ENCODE results near the gene TMEM164.

TMEM164 gene

GRCh38 chrX:110180928-110181310 lies 178.0 kb downstream of the TMEM164 start:
- no peak overlapping the region for H3K27ac ChIP-seq
- TF ChIP-seq CTCF (conservative IDR thresholded peaks at IDR 0.05): no peak

DNA sequence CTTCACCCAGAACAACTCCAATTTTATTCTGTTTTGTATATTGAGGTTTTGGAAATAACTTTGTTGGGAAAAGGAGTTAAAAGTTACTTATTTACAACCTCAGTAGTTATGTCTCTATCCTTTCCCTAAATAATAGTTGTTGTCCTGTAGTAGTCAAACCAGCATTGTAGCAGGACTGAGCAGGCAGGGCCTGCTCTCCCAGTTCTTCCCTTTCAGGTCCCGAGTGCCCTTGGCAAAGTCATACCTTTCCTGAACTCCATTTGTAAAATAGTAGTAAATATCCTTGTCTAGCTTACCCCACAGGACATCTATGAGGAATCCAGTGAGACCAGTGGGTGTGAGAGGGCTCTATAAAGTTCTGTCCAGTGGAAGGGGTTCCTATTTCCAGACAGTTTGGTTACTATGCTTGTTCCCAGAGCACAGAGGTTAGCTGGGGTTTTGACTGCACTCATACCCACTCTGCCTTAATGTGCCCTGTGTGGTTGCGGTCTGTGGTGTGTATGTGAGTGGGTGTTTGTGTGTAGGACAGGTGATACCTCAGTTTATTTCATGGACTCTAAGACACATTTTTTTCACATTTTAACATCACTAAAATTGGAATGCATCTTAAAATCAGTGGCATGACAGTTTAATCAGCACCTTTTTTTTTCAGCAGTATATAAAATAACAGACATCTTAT lies 178.7 kb downstream of the TMEM164 start:
- no peak overlapping the region for H3K27ac ChIP-seq

DNA sequence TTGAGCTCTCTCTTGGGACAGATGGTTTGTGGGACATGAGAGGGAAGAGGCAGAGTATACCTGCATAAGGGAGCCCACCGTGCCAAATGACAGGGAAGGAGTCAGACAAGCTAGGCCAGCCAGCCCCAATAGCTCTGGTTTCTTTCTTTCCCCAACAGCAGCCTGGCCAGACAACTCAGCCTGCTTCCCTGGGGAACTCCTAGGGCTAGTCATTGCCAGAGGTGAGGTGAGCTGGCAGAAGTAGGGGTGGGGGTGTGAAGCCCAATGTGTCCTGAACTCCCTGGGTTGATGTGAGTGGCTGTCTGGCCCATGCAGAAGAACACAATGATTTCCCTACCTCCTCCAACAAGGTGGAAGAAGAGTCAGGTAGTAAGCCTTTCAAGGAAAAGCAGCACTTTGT lies 179.4 kb downstream of the TMEM164 start:
- no peak for TF ChIP-seq CTCF (conservative IDR thresholded peaks at IDR 0.05)
- H3K27ac ChIP-seq: no peak overlapping the region

More for the DNA sequence above, 178.7 kb downstream of the TMEM164 start:
- TF ChIP-seq CTCF (conservative IDR thresholded peaks at IDR 0.05): no peak

DNA sequence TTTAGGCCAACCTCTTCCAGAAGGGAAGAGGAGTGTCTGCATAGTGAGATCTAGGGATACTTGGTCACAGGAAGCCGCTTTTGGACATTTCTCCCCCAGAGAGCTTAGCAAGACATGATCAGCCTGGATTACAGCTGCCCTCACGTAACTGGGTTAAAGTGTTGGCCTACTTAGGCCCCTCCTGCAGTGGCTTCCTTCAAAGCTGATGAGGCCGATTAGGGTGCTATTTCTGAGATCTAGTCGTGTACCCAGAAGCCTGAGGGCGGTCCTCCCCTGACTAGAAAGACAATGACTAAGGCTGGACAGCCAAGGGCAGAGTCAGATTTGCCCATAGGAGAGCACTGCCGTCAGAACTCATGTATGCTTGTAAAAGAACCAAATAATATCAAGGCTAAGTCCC lies 180.0 kb downstream of the TMEM164 start:
- no peak overlapping the region for H3K27ac ChIP-seq
- TF ChIP-seq CTCF (conservative IDR thresholded peaks at IDR 0.05): no peak

DNA sequence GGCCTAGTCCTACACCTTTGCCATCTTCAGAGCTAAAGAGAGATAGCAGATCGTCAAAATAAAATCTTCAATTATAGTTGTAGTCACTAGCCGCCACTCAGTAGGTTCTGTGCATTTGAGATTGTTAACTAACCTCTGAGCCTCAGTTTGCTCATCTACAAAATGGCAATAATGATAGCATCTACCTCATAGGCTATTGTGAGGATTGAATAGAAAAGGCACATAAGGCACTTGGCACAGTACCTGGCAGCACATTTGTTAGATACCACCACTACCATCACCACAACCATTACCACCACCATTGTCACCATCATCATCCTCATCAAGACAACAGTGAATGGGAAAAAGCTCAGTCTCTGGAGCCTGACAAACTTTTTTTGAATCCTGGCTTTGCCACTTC lies 180.4 kb downstream of the TMEM164 start:
- no peak overlapping the region for H3K27ac ChIP-seq
- TF ChIP-seq CTCF (conservative IDR thresholded peaks at IDR 0.05): no peak

GRCh38 chrX:110188701-110189558 lies 186.0 kb downstream of the TMEM164 start:
- TF ChIP-seq CTCF (conservative IDR thresholded peaks at IDR 0.05): no peak
- no peak overlapping the region for H3K27ac ChIP-seq

DNA sequence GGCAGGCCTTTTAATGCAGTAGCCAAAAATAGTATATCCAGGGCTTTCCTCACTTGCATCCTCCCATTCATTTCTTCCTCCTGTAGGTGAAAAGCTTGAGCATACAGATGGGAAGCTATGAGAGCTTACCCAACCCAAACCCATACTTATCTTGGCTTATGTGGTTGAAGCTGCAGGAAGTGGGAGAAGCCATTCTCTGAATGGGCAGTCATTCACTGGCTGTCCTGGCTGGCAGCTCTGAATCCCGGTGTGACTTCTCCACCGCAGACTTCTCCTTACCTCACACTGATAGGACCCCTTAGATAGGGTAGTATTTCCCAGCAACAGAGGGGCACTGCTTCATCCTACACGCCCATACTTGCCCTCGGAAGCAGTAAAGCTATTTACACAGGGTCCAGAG lies 189.6 kb downstream of the TMEM164 start:
- no peak for TF ChIP-seq CTCF (conservative IDR thresholded peaks at IDR 0.05)
- no peak overlapping the region for H3K27ac ChIP-seq
